Astrocyte (in vitro differentiated cells and primary cell): ENCODE data around the gene KRT4. TPM values are rescaled to one million over a fixed set of nuclear protein-coding genes. Genes with fewer than 3 reads are reported as not detected.

Experiments
- DNase-seq: peaks from one replicate; pipeline ENCODE4 v3.0.0-alpha.2; 2010; ENCODE audit warnings: low read depth
- FAIRE-seq: peaks from 2 replicates; lab custom pipeline; 2011; peaks lifted over from hg19 to GRCh38; lab: Jason Lieb, UNC
- H2AFZ ChIP-seq: 2 replicates; pipeline ENCODE4 v1.6.0; 2012; ENCODE audit warnings: low read depth, low read length, inconsistent platforms
- H3K27ac ChIP-seq: 2 replicates; pipeline ENCODE4 v1.5.1; 2011; ENCODE audit warnings: low read depth, low read length, inconsistent platforms
- H3K27me3 ChIP-seq: 2 replicates; pipeline ENCODE4 v1.6.0; 2011; ENCODE audit warnings: low read length, inconsistent platforms; ENCODE audit not compliant: insufficient read depth
- H3K36me3 ChIP-seq: 2 replicates; pipeline ENCODE4 v1.5.1; 2011; ENCODE audit warnings: low read length, inconsistent platforms; ENCODE audit not compliant: insufficient read depth
- H3K4me1 ChIP-seq: 2 replicates; pipeline ENCODE4 v1.5.1; 2011; ENCODE audit warnings: low read length, inconsistent platforms; ENCODE audit not compliant: insufficient read depth
- H3K4me2 ChIP-seq: 2 replicates; pipeline ENCODE4 v1.6.0; 2012; ENCODE audit warnings: low read length, inconsistent platforms
- H3K4me3 ChIP-seq: 2 replicates; pipeline ENCODE4 v1.5.1; 2011; ENCODE audit warnings: low read depth, mild to moderate bottlenecking, low read length, inconsistent platforms; ENCODE audit not compliant: insufficient read depth
- H3K79me2 ChIP-seq: 2 replicates; pipeline ENCODE4 v1.6.0; 2012; ENCODE audit warnings: mild to moderate bottlenecking, low read length, inconsistent platforms; ENCODE audit not compliant: insufficient read depth
- H3K9ac ChIP-seq: 2 replicates; pipeline ENCODE4 v1.6.0; 2012; ENCODE audit warnings: mild to moderate bottlenecking, low read length, inconsistent platforms
- H3K9me3 ChIP-seq: 2 replicates; pipeline ENCODE4 v1.5.1; 2012; ENCODE audit warnings: low read depth, mild to moderate bottlenecking, low read length, inconsistent platforms; ENCODE audit not compliant: insufficient read depth
- H4K20me1 ChIP-seq: 2 replicates; pipeline ENCODE4 v1.6.0; 2012; ENCODE audit warnings: low read length, inconsistent platforms; ENCODE audit not compliant: insufficient read depth
- H3K27ac Mint-ChIP-seq: one replicate; pipeline ENCODE4 v1.8.0; 2021; ENCODE audit warnings: mild to moderate bottlenecking, mixed read lengths; ENCODE audit not compliant: unreplicated experiment
- H3K27me3 Mint-ChIP-seq: one replicate; pipeline ENCODE4 v1.8.0; 2021; ENCODE audit warnings: low read depth, mixed read lengths; ENCODE audit not compliant: unreplicated experiment
- H3K36me3 Mint-ChIP-seq: one replicate; pipeline ENCODE4 v1.8.0; 2021; ENCODE audit warnings: low read depth, mixed read lengths; ENCODE audit not compliant: unreplicated experiment
- H3K4me1 Mint-ChIP-seq: one replicate; pipeline ENCODE4 v1.8.0; 2021; ENCODE audit warnings: low read depth, mixed read lengths; ENCODE audit not compliant: unreplicated experiment
- H3K4me3 Mint-ChIP-seq: one replicate; pipeline ENCODE4 v1.8.0; 2021; ENCODE audit warnings: mild to moderate bottlenecking, moderate library complexity, mixed read lengths; ENCODE audit not compliant: unreplicated experiment
- H3K9me3 Mint-ChIP-seq: one replicate; pipeline ENCODE4 v1.8.0; 2021; ENCODE audit warnings: mild to moderate bottlenecking, mixed read lengths; ENCODE audit not compliant: unreplicated experiment
- EZH2 ChIP-seq: IDR thresholded peaks from 2 replicates; pipeline ENCODE4 v1.6.1; 2012; ENCODE audit warnings: mild to moderate bottlenecking, low read length, inconsistent platforms; ENCODE audit not compliant: insufficient read depth
- total RNA-seq: library from RNA; stranded (reverse); gene quantifications from 2 replicates; pipeline ENCODE4 v1.2.1, GENCODE V29; 2021
- TF ChIP-seq, protein P1 (sequence below): IDR thresholded peaks from 2 replicates; pipeline ENCODE4 v1.5.1; 2011; ENCODE audit warnings: low read depth, mild to moderate bottlenecking, inconsistent platforms, low read length, moderate library complexity; ENCODE audit not compliant: insufficient read depth

KRT4 gene
- total RNA-seq, 1 donor from 2014 or later = not detected

DNA sequence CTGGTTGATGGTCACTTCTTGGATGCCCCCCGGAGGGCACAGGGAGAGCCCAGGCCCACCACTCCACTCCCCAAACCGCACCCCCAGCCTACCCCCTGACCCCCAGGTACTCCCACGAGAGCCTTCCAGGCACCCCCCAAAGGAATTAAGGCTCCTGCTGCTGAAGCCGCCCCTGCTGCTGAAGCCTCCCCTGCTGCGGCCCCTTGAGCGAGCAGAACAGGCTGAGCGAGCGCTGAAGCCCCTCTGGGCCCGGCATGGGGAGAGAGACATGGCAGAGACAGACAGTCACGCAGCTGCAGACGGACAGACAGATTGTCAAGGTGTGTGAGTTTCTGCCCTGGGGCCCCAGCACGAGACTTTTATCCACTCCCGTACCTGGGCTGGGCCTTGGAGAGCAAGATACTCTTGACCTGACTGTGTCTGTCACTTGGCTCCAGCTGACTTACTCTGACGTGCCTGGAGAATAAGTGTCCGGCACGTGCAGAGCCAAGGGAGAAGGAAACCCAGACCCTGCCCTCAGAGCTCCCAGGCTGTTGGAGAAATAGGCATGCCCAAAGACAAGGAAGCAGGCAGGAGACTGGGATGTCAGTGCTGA, 34.8 kb upstream of the KRT4 start, which contains the start of gene KRT78:
Gene KRT78 (minus strand): TSS at position 334 of the 595 bp plus-strand sequence. CDS start 64 bp downstream, at position 270.
- no peaks in the 10 kb centered on the region for H3K4me1 Mint-ChIP-seq
- H3K27ac Mint-ChIP-seq = no peak within 1 kb of the TSS
- no peak within 1 kb of the TSS for H3K27ac ChIP-seq
- peaks cover 2% of the 10 kb centered on the region for H3K27me3 ChIP-seq
- H3K36me3 ChIP-seq = no peaks in the 10 kb centered on the region
- H3K4me3 Mint-ChIP-seq = no peak within 1 kb of the TSS
- H3K9ac ChIP-seq = no peak within 1 kb of the TSS
- DNase-seq (no peak), FAIRE-seq (no peak)
- H3K9me3 ChIP-seq = no peaks in the 10 kb centered on the region
- H3K4me2 ChIP-seq = no peak within 1 kb of the TSS
- H3K4me1 ChIP-seq = peaks cover 7% of the 10 kb centered on the region
- peaks cover 64% of the 10 kb centered on the region for H3K27me3 Mint-ChIP-seq
- H3K9me3 Mint-ChIP-seq = peaks cover 10% of the 10 kb centered on the region
- no peak within 1 kb of the TSS for H3K4me3 ChIP-seq
- no peaks in the 10 kb centered on the region for H3K79me2 ChIP-seq
- TF ChIP-seq, protein P1, sequence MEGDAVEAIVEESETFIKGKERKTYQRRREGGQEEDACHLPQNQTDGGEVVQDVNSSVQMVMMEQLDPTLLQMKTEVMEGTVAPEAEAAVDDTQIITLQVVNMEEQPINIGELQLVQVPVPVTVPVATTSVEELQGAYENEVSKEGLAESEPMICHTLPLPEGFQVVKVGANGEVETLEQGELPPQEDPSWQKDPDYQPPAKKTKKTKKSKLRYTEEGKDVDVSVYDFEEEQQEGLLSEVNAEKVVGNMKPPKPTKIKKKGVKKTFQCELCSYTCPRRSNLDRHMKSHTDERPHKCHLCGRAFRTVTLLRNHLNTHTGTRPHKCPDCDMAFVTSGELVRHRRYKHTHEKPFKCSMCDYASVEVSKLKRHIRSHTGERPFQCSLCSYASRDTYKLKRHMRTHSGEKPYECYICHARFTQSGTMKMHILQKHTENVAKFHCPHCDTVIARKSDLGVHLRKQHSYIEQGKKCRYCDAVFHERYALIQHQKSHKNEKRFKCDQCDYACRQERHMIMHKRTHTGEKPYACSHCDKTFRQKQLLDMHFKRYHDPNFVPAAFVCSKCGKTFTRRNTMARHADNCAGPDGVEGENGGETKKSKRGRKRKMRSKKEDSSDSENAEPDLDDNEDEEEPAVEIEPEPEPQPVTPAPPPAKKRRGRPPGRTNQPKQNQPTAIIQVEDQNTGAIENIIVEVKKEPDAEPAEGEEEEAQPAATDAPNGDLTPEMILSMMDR = no peak
- no peak for TF ChIP-seq EZH2
- no peak within 1 kb of the TSS for H2AFZ ChIP-seq
- H3K36me3 Mint-ChIP-seq = peaks cover 1% of the 10 kb centered on the region
- no peaks in the 10 kb centered on the region for H4K20me1 ChIP-seq

DNA sequence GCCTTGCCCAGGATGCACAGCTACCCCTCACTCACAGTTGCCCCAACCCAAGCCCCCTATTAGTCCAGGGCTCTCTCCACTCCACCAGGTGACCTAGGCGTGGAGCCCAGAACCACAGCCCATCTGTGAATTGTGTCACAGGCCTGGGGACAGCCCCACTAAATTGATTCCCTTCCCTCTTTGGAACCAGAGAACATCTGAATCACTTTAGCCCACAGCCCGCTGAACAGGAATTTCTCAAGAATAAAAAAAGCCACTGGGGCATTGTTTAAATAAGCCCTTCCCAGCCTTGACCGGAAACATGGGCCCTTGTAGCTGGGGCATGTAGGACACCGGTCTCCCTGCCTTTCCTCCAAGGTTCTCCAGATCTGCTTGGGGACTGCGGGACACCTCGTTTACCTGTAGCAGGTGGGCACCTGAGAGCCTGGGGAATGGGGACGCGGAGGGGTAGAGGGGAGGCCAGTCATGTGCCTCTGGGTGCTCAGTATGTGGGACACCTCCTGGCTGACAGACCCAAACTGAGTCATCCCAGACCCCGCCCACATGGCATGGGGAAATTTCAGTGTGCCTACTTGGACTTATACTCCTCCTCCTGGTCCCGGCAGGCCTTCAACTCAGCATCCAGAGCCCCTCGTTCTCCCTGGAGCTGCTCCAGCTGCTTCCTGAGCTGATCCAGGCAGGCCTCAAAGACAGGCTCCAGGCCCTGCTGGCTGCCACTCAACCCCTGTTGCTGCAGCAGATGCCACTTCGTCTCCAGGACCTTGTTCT, 33.6 kb upstream of the KRT4 start:
- no peak for FAIRE-seq
- Histone ChIP-seq H3K27me3 (peaks cover 2% of the 10 kb centered on the region), H3K4me1 (peaks cover 7% of the 10 kb centered on the region), H4K20me1 (no peaks in the 10 kb centered on the region), H2AFZ (no peak overlapping the region), H3K4me2 (no peak overlapping the region), H3K4me3 (no peak overlapping the region), H3K9ac (no peak overlapping the region), H3K27ac (no peak overlapping the region), H3K9me3 (no peaks in the 10 kb centered on the region), H3K79me2 (no peaks in the 10 kb centered on the region), H3K36me3 (no peaks in the 10 kb centered on the region)
- peaks cover 1% of the 10 kb centered on the region for H3K36me3 Mint-ChIP-seq
- H3K4me3 Mint-ChIP-seq = no peak overlapping the region
- no peaks in the 10 kb centered on the region for H3K4me1 Mint-ChIP-seq
- TF ChIP-seq, protein P1 = no peak
- no peak for TF ChIP-seq EZH2
- peaks cover 60% of the 10 kb centered on the region for H3K27me3 Mint-ChIP-seq
- no peak overlapping the region for H3K27ac Mint-ChIP-seq
- DNase-seq = peak; percentile 60
- peaks cover 10% of the 10 kb centered on the region for H3K9me3 Mint-ChIP-seq
